GM10266 (cell line): ENCODE data around the gene IRF3.

Experiments used
- DNase-seq: peaks from one replicate; pipeline ENCODE4 v3.0.0; 2012; ENCODE audit errors: extremely low spot score
- CTCF ChIP-seq: IDR thresholded peaks from 2 replicates; pipeline ENCODE4 v1.5.1; 2012; ENCODE audit warnings: mild to moderate bottlenecking, low read depth; ENCODE audit not compliant: control insufficient read depth, insufficient read depth; ENCODE audit errors: missing control alignments

IRF3 gene

GRCh38 chr19:49657493-49658138, 8.0 kb downstream of the IRF3 start:
- TF ChIP-seq CTCF = no peak
- DNase-seq = no peak

- DNase-seq = no peak
- TF ChIP-seq CTCF = no peak
Observed at GRCh38 chr19:49656456-49657109, 9.1 kb downstream of the IRF3 start.

GRCh38 chr19:49655570-49656455, 9.8 kb downstream of the IRF3 start:
- TF ChIP-seq CTCF = no peak
- DNase-seq = no peak

- DNase-seq = no peak
- no peak for TF ChIP-seq CTCF
Observed at GRCh38 chr19:49654581-49654980, 11.1 kb downstream of the IRF3 start.

- DNase-seq = no peak
Observed at GRCh38 chr19:49653466-49653806, 12.2 kb downstream of the IRF3 start.

More at GRCh38 chr19:49653466-49653806, 12.2 kb downstream of the IRF3 start:
- TF ChIP-seq CTCF = no peak
